HT-29 (cell line): Measurements from ENCODE around the gene TRAF4. TPM values are rescaled to one million over a fixed set of nuclear protein-coding genes. Genes with fewer than 3 reads are reported as not detected.
"Not testable (repeated sequence)": the region's sequence is repeated elsewhere in the genome, so short reads cannot be mapped to it uniquely, and the experiment has no call there.

ENCODE experiments used
- DNase-seq: peaks from one replicate; pipeline ENCODE4 v3.0.0-alpha.2; 2015; ENCODE audit warnings: low spot score
- small RNA-seq: library from RNA; depleted of rRNA; stranded (forward); fragments of <200 nt; gene quantifications from one replicate; pipeline ENCODE3, GENCODE V24; 2014
- total RNA-seq: library from RNA; depleted of rRNA; stranded (reverse); fragments of >200 nt; shearing (Covaris generic); gene quantifications from 2 replicates; pipeline ENCODE4 v1.2.3, GENCODE V29; 2014; rRNA removed

TRAF4 gene
- total RNA-seq, 1 experiment from 2014 or later, result 307 TPM

DNA sequence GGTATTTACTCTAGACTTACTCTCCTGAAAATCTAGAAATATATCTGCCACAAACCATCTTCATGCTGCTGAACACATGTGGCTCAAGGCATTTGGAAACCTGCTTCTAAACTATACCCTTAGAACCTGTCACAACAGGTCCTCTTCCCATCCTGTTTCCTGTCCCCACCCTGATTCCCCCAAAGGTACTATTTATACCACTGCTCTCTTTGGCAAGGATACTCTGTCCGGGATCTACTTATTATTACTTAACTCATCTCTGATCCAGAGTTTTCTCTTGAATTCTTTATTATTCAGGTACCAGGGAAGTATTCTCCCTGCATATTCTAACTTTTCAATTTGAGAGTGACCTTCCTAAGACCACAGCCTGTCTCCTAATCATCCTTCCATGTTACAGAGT, 33.4 kb downstream of the TRAF4 start:
- no peak for DNase-seq

- DNase-seq, result not testable (repeated sequence)
These were observed 35.8 kb downstream of the TRAF4 start for GRCh38 chr17:28779601-28780000.

- DNase-seq, result no peak
These were observed 39.4 kb downstream of the TRAF4 start for GRCh38 chr17:28783161-28783560.

GRCh38 chr17:28788100-28788499, 44.3 kb downstream of the TRAF4 start:
- no peak for DNase-seq

- DNase-seq, result no peak
These were observed 49.3 kb downstream of the TRAF4 start for GRCh38 chr17:28792877-28793661.

DNA sequence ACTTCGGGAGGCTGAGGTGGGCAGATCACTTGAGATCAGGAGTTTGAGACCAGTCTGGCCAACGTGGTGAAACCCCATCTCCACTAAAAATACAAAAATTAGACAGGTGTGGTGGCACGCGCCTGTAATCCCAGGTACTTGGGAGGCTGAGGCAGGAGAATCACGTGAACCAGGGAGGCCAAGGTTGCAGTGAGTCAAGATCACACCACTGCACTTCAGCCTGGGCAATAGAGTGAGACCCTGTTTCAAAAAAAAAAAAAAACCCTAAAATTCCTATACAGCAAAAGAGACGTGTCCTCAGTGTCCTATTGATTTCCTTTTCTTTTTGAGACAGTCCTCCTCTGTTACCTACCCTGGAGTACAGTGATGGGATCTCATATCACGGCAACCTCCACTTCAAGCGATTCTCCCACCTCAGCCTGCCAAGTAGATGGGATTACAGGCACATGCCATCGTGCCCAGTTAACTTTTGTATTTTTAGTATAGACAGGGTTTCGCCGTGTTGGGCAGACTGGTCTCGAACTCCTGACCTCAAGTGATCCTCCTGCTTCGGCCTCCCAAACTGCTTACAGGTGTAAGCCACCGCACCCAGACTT, 51.1 kb downstream of the TRAF4 start:
- DNase-seq, result not testable (repeated sequence)

GRCh38 chr17:28796062-28796461, 52.3 kb downstream of the TRAF4 start:
- DNase-seq, result no peak

Small RNA genes within 50 kb of the gene (small RNA-seq; reads per million reads assigned to genes)
- gene SNORD42A (not detected), gene SNORD42B (not detected), gene SNORD4A (not detected), gene SNORD4B (not detected)

Other genes starting within 250 kb of the TRAF4 start
- not detected in 2 replicates for gene FOXN1, start 237.7 kb upstream of the TRAF4 start, total RNA-seq
- gene UNC119, start 191.4 kb upstream of the TRAF4 start, total RNA-seq, result 28.9 and 36.7 TPM in 2 replicates
- 62.5 and 65.8 TPM in 2 replicates for gene PIGS, start 172.5 kb upstream of the TRAF4 start, total RNA-seq
- gene ALDOC, start 167.1 kb upstream of the TRAF4 start, total RNA-seq, result 43.5 and 46.9 TPM in 2 replicates
- gene SPAG5, start 145.0 kb upstream of the TRAF4 start, total RNA-seq, result 62.5 and 71.2 TPM in 2 replicates
- gene RSKR, start 129.8 kb upstream of the TRAF4 start, total RNA-seq, result 11.1 and 12.1 TPM in 2 replicates
- gene BLTP2, start 98.9 kb upstream of the TRAF4 start, total RNA-seq, result 127 and 129 TPM in 2 replicates
- 50.7 and 52.6 TPM in 2 replicates for gene SDF2, start 82.1 kb upstream of the TRAF4 start, total RNA-seq
- 48.1 and 57.9 TPM in 2 replicates for gene SUPT6H, start 81.8 kb upstream of the TRAF4 start, total RNA-seq
- gene PROCA1, start 32.1 kb upstream of the TRAF4 start, total RNA-seq, result 1.7 and 3.8 TPM in 2 replicates
- 0.97 TPM in 1 of 2 replicates, not detected in the other for gene RAB34, start 26.1 kb upstream of the TRAF4 start, total RNA-seq
- 601 and 602 TPM in 2 replicates for gene RPL23A, start 24.0 kb upstream of the TRAF4 start, total RNA-seq
- gene TLCD1, start 17.8 kb upstream of the TRAF4 start, total RNA-seq, result 30.6 and 44.6 TPM in 2 replicates
- 13.9 and 15.0 TPM in 2 replicates for gene NEK8, start 15.2 kb upstream of the TRAF4 start, total RNA-seq
- 9.5 and 13.0 TPM in 2 replicates for gene FAM222B, start 98.8 kb downstream of the TRAF4 start, total RNA-seq
- gene ERAL1, start 111.0 kb downstream of the TRAF4 start, total RNA-seq, result 29.1 and 33.0 TPM in 2 replicates
- 49.7 and 55.6 TPM in 2 replicates for gene FLOT2, start 153.7 kb downstream of the TRAF4 start, total RNA-seq
- gene DHRS13, start 159.1 kb downstream of the TRAF4 start, total RNA-seq, result 15.2 and 17.6 TPM in 2 replicates
- gene PHF12, start 207.5 kb downstream of the TRAF4 start, total RNA-seq, result 32.0 and 34.7 TPM in 2 replicates